HepG2 (cell line): ENCODE results near the gene CCDC91. TPM values are rescaled to one million over a fixed set of nuclear protein-coding genes. Genes with fewer than 3 reads are reported as not detected.

ENCODE experiments used
- ATAC-seq: fragments of 200-7000 bp; cut with Tn5 transposase; 3 replicates; pipeline ENCODE4 v1.9.1; 2020; ENCODE audit warnings: mild to moderate bottlenecking, moderate library complexity
- BruUV-seq: library from RNA; stranded (reverse); fragments of 400-500 nt; replicated peaks from 2 replicates; lab custom pipeline; 2021; lab: Mats Ljungman, UMichigan
- CTCF ChIA-PET: fragments of 300-600 bp; formaldehyde crosslinking; extraction: SDS; loops from one replicate; lab custom pipeline; 2021; ENCODE audit warnings: low total read pairs, inconsistent platforms, low intra/inter-chr PET ratio; lab: Yijun Ruan, JAX
- POLR2A ChIA-PET: fragments of 350-600 bp; sonication (Branson Sonifier 250); formaldehyde crosslinking; loops from one replicate; lab custom pipeline; 2020; ENCODE audit warnings: antibody characterized with exemption, inconsistent platforms; lab: Yijun Ruan, JAX
- DNase-seq: peaks from one replicate; pipeline ENCODE4 v3.0.0-alpha.2; 2015; ENCODE audit warnings: low spot score
- FAIRE-seq: peaks from 3 replicates; lab custom pipeline; 2011; peaks lifted over from hg19 to GRCh38; lab: Jason Lieb, UNC
- H2AFZ ChIP-seq: one replicate; pipeline ENCODE4 v1.6.1; 2011; ENCODE audit warnings: low read length, inconsistent platforms
- H3K27ac ChIP-seq: fragments of 300-600 bp; 3 replicates; pipeline ENCODE4 v1.8.0; 2011; ENCODE audit warnings: mixed run types, mild to moderate bottlenecking, mixed read lengths, low read length, inconsistent platforms; ENCODE audit not compliant: insufficient read depth; ENCODE audit errors: extremely low read length
- H3K27me3 ChIP-seq, 2 experiments: fragments of 200-600 bp in 1 of 2; 2 replicates in 1 of 2; 3 replicates in 1 of 2; pipeline versions ENCODE4 v1.6.0 to v1.8.0; 2011; ENCODE audit warnings: low read length in 2 of 2, mild to moderate bottlenecking in 2 of 2, moderate library complexity in 2 of 2, inconsistent platforms in 1 of 2; ENCODE audit not compliant: insufficient read depth in 2 of 2, control insufficient read depth in 1 of 2
- H3K36me3 ChIP-seq, 2 experiments: fragments of 200-600 bp in 1 of 2; replicated peaks in 1 of 2; 2 replicates in 1 of 2; 3 replicates in 1 of 2; pipeline versions ENCODE4 v1.5.1 to v1.8.0; 2011; ENCODE audit warnings: low read length in 2 of 2, inconsistent platforms in 1 of 2; ENCODE audit not compliant: insufficient read depth in 2 of 2, control insufficient read depth in 1 of 2
- H3K4me1 ChIP-seq: 2 replicates; pipeline ENCODE4 v1.5.1; 2012; ENCODE audit warnings: low read length, inconsistent platforms; ENCODE audit not compliant: insufficient read depth
- H3K4me2 ChIP-seq: 2 replicates; pipeline ENCODE4 v1.6.0; 2011; ENCODE audit warnings: low read depth, low read length, inconsistent platforms
- H3K4me3 ChIP-seq, 3 experiments: fragments of 200-600 bp in 1 of 3; sonication (generic), shearing (Covaris generic) in 1 of 3; replicated peaks in 1 of 3; 2 replicates each; pipeline ENCODE4 v1.5.1; 2011 to 2016; ENCODE audit warnings: low read length in 3 of 3, inconsistent platforms in 2 of 3, low read depth in 2 of 3, mild to moderate bottlenecking in 2 of 3, control low read depth in 1 of 3, mixed read lengths in 1 of 3; ENCODE audit not compliant: insufficient read depth in 1 of 3
- H3K79me2 ChIP-seq: one replicate; pipeline ENCODE4 v1.6.1; 2011; ENCODE audit warnings: low read length, inconsistent platforms; ENCODE audit not compliant: insufficient read depth
- H3K9ac ChIP-seq: 2 replicates; pipeline ENCODE4 v1.6.0; 2011; ENCODE audit warnings: mild to moderate bottlenecking, low read depth, low read length, inconsistent platforms; ENCODE audit not compliant: insufficient read depth
- H3K9me3 ChIP-seq: 2 replicates; pipeline ENCODE4 v1.5.1; 2012; ENCODE audit warnings: mild to moderate bottlenecking, low read length
- H4K20me1 ChIP-seq: 2 replicates; pipeline ENCODE4 v1.6.0; 2011; ENCODE audit warnings: inconsistent platforms, mild to moderate bottlenecking, low read length, moderate library complexity; ENCODE audit not compliant: insufficient read depth
- ADNP ChIP-seq: sonication (generic); formaldehyde crosslinking; IDR thresholded peaks from 2 replicates; pipeline ENCODE4 v1.4.0; 2020; ENCODE audit warnings: missing genetic modification reagents
- DZIP1 ChIP-seq: sonication (generic); formaldehyde crosslinking; IDR thresholded peaks from 2 replicates; pipeline ENCODE4 v1.5.0; 2020; ENCODE audit warnings: mild to moderate bottlenecking, missing genetic modification reagents
- HOXA5 ChIP-seq: sonication (generic); formaldehyde crosslinking; IDR thresholded peaks from 2 replicates; pipeline ENCODE4 v1.4.0; 2020; ENCODE audit warnings: missing genetic modification reagents
- PRMT3 ChIP-seq: sonication (generic); formaldehyde crosslinking; IDR thresholded peaks from 2 replicates; pipeline ENCODE4 v1.8.1; 2022; ENCODE audit warnings: low read depth, mild to moderate bottlenecking, moderate library complexity, missing genetic modification reagents, borderline replicate concordance
- SCMH1 ChIP-seq: sonication (generic); formaldehyde crosslinking; IDR thresholded peaks from 2 replicates; pipeline ENCODE4 v1.9.0; 2021; ENCODE audit warnings: missing genetic modification reagents, mild to moderate bottlenecking, borderline replicate concordance
- ZNF362 ChIP-seq: sonication (generic); formaldehyde crosslinking; IDR thresholded peaks from 2 replicates; pipeline ENCODE4 v1.4.0; 2020; ENCODE audit warnings: missing genetic modification reagents, mild to moderate bottlenecking, borderline replicate concordance
- WGBS: methylation state at CpG from one replicate; pipeline ENCODE4 v1.1.6; 2017; ENCODE audit warnings: low lambda C conversion rate; 5-methylcytosine and 5-hydroxymethylcytosine counted together
- in situ Hi-C: cut with HindIII; loops from 2 replicates; pipeline ENCODE4 v1.10.0; 2017; ENCODE audit warnings: low pct_unique_long_range_greater_than_20kb; ENCODE audit not compliant: extremely low pct_ligation_motif_present
- intact Hi-C: fragments of 100-400 bp; cut with micrococcal nuclease; formaldehyde crosslinking; loops from one replicate; pipeline ENCODE4 v1.10.0; 2022; ENCODE audit not compliant: unreplicated experiment
- polyA plus RNA-seq, 8 experiments: library from polyadenylated mRNA; depleted of rRNA in 3 of 8; stranded (reverse) in 7 of 8; unstranded in 1 of 8; fragments of >200 nt; fragmentation: Illumina TruSeq in 4 of 8; extraction: Trizol in 4 of 8; gene quantifications; 2 replicates each; pipeline versions ENCODE4 v1.2.1 to v1.2.3, GENCODE V29; 2011 to 2016; ENCODE audit warnings: low read depth in 4 of 8, missing spikeins in 1 of 8, mixed read lengths in 1 of 8; ENCODE audit not compliant: insufficient read depth in 1 of 8
- total RNA-seq, 5 experiments: library from RNA; depleted of rRNA; stranded (reverse); fragments of >200 nt; fragmentation: Illumina TruSeq; extraction: Trizol; gene quantifications; 2 replicates each; pipeline ENCODE4 v1.2.3, GENCODE V29; 2016; ENCODE audit warnings: low read depth in 1 of 5
- TF ChIP-seq, protein P1 (sequence below): sonication (generic); formaldehyde crosslinking; IDR thresholded peaks from 2 replicates; pipeline ENCODE4 v1.5.1; 2020; ENCODE audit warnings: mild to moderate bottlenecking, missing genetic modification reagents, borderline replicate concordance
- TF ChIP-seq, protein P2 (sequence below): sonication (generic); formaldehyde crosslinking; IDR thresholded peaks from 2 replicates; pipeline ENCODE4 v1.4.0; 2020; ENCODE audit warnings: low read depth, missing genetic modification reagents

The CCDC91 gene
- total and polyA plus RNA-seq, 2 of the 13 experiments (the other 11 are each of a cell fraction or from before 2014, with no cell fraction given) = 9.8 to 15.8 TPM

- TF ChIP-seq, protein P1, sequence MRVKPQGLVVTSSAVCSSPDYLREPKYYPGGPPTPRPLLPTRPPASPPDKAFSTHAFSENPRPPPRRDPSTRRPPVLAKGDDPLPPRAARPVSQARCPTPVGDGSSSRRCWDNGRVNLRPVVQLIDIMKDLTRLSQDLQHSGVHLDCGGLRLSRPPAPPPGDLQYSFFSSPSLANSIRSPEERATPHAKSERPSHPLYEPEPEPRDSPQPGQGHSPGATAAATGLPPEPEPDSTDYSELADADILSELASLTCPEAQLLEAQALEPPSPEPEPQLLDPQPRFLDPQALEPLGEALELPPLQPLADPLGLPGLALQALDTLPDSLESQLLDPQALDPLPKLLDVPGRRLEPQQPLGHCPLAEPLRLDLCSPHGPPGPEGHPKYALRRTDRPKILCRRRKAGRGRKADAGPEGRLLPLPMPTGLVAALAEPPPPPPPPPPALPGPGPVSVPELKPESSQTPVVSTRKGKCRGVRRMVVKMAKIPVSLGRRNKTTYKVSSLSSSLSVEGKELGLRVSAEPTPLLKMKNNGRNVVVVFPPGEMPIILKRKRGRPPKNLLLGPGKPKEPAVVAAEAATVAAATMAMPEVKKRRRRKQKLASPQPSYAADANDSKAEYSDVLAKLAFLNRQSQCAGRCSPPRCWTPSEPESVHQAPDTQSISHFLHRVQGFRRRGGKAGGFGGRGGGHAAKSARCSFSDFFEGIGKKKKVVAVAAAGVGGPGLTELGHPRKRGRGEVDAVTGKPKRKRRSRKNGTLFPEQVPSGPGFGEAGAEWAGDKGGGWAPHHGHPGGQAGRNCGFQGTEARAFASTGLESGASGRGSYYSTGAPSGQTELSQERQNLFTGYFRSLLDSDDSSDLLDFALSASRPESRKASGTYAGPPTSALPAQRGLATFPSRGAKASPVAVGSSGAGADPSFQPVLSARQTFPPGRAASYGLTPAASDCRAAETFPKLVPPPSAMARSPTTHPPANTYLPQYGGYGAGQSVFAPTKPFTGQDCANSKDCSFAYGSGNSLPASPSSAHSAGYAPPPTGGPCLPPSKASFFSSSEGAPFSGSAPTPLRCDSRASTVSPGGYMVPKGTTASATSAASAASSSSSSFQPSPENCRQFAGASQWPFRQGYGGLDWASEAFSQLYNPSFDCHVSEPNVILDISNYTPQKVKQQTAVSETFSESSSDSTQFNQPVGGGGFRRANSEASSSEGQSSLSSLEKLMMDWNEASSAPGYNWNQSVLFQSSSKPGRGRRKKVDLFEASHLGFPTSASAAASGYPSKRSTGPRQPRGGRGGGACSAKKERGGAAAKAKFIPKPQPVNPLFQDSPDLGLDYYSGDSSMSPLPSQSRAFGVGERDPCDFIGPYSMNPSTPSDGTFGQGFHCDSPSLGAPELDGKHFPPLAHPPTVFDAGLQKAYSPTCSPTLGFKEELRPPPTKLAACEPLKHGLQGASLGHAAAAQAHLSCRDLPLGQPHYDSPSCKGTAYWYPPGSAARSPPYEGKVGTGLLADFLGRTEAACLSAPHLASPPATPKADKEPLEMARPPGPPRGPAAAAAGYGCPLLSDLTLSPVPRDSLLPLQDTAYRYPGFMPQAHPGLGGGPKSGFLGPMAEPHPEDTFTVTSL = no peak
- TF ChIP-seq ZNF362 = no peak
These were observed 45.0 kb upstream of the CCDC91 start (continued) for GRCh38 chr12:28145216-28145615.

- BruUV-seq = no TSS peak
- Histone ChIP-seq H3K4me1 (no peaks in the 10 kb centered on the region), H4K20me1 (no peaks in the 10 kb centered on the region), H3K27me3 (peaks cover 0 to 7% of the 10 kb centered on the region in 2 experiments; a peak in 2 of 5 replicates), H3K36me3 (no peaks in the 10 kb centered on the region), H3K9me3 (no peaks in the 10 kb centered on the region), H3K4me2 (no peak overlapping the region), H3K79me2 (no peaks in the 10 kb centered on the region), H2AFZ (no peak overlapping the region), H3K4me3 (no peak overlapping the region), H3K27ac (no peak overlapping the region), H3K9ac (no peak overlapping the region)
- ATAC-seq = no peak
- intact Hi-C loops (no loop called here), in situ Hi-C loops (no loop called here)
- no peak for DNase-seq
- WGBS = 6% methylated on average over 3 of the region's 3 CpGs
- ChIA-PET POLR2A (no interaction called here), CTCF (no interaction called here)
- no peak for FAIRE-seq
- TF ChIP-seq PRMT3 = no peak
- TF ChIP-seq HOXA5 (CRISPR knock-in tag) = no peak
- TF ChIP-seq, protein P2, sequence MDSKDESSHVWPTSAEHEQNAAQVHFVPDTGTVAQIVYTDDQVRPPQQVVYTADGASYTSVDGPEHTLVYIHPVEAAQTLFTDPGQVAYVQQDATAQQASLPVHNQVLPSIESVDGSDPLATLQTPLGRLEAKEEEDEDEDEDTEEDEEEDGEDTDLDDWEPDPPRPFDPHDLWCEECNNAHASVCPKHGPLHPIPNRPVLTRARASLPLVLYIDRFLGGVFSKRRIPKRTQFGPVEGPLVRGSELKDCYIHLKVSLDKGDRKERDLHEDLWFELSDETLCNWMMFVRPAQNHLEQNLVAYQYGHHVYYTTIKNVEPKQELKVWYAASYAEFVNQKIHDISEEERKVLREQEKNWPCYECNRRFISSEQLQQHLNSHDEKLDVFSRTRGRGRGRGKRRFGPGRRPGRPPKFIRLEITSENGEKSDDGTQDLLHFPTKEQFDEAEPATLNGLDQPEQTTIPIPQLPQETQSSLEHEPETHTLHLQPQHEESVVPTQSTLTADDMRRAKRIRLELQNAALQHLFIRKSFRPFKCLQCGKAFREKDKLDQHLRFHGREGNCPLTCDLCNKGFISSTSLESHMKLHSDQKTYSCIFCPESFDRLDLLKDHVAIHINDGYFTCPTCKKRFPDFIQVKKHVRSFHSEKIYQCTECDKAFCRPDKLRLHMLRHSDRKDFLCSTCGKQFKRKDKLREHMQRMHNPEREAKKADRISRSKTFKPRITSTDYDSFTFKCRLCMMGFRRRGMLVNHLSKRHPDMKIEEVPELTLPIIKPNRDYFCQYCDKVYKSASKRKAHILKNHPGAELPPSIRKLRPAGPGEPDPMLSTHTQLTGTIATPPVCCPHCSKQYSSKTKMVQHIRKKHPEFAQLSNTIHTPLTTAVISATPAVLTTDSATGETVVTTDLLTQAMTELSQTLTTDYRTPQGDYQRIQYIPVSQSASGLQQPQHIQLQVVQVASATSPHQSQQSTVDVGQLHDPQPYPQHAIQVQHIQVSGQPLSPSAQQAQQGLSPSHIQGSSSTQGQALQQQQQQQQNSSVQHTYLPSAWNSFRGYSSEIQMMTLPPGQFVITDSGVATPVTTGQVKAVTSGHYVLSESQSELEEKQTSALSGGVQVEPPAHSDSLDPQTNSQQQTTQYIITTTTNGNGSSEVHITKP = no peak
- no peak for TF ChIP-seq DZIP1 (CRISPR knock-in tag)
- TF ChIP-seq ADNP (CRISPR knock-in tag) = no peak
- TF ChIP-seq SCMH1 = no peak
These were observed 41.0 kb upstream of the CCDC91 start for GRCh38 chr12:28149279-28149678.
